ENCODE measurements around the gene AKAP13. TPM values are rescaled to one million over a fixed set of nuclear protein-coding genes. Genes with fewer than 3 reads are reported as not detected.
A peak's percentile ranks its signal among the peaks of the same experiment; 100 is the strongest.

The AKAP13 gene
- polyA plus RNA-seq, 3 donors = 47.9 to 99.7 (median 92.6) TPM

GRCh38 chr15:85633859-85634258 lies 253.5 kb downstream of the AKAP13 start:
- Histone ChIP-seq H2AFZ (ENCODE audit: insufficient read depth, low read depth, low read length, poor library complexity, severe bottlenecking) (no peak overlapping the region), H3K36me3 (replicated peaks in 1 of 2; ENCODE audit: control insufficient read depth in 1 of 2, insufficient read depth in 2 of 2, low read length in 2 of 2) (peaks cover 36 to 59% of the 10 kb centered on the region in 2 donors), H3K9me3 (replicated peaks in 1 of 2; ENCODE audit: control insufficient read depth in 1 of 2, insufficient read depth in 1 of 2, low read length in 2 of 2) (no peaks in the 10 kb centered on the region), H3K9ac (ENCODE audit: insufficient read depth, low read length, poor library complexity, severe bottlenecking) (no peak overlapping the region), H4K20me1 (ENCODE audit: insufficient read depth, low read length) (peaks cover 100% of the 10 kb centered on the region), H3K27ac (ENCODE audit: low read depth in 1 of 2, low read length in 2 of 2) (peak overlapping the region in 1 of 2 donors; percentile 17), H3K4me2 (replicated peaks; ENCODE audit: extremely low read depth, low read length, poor library complexity, severe bottlenecking) (no peak overlapping the region), H3K4me3 (replicated peaks in 1 of 3; ENCODE audit: low read depth in 2 of 3, low read length in 3 of 3) (no peak overlapping the region), H3K27me3 (ENCODE audit: control insufficient read depth in 2 of 2, insufficient read depth in 2 of 2, low read length in 2 of 2) (no peaks in the 10 kb centered on the region), H3K4me1 (ENCODE audit: control insufficient read depth in 1 of 2, insufficient read depth in 2 of 2, low read length in 2 of 2) (peaks cover 19 to 35% of the 10 kb centered on the region in 2 donors), H3K79me2 (ENCODE audit: insufficient read depth, low read length) (peaks cover 100% of the 10 kb centered on the region)
- TF ChIP-seq, protein P1, sequence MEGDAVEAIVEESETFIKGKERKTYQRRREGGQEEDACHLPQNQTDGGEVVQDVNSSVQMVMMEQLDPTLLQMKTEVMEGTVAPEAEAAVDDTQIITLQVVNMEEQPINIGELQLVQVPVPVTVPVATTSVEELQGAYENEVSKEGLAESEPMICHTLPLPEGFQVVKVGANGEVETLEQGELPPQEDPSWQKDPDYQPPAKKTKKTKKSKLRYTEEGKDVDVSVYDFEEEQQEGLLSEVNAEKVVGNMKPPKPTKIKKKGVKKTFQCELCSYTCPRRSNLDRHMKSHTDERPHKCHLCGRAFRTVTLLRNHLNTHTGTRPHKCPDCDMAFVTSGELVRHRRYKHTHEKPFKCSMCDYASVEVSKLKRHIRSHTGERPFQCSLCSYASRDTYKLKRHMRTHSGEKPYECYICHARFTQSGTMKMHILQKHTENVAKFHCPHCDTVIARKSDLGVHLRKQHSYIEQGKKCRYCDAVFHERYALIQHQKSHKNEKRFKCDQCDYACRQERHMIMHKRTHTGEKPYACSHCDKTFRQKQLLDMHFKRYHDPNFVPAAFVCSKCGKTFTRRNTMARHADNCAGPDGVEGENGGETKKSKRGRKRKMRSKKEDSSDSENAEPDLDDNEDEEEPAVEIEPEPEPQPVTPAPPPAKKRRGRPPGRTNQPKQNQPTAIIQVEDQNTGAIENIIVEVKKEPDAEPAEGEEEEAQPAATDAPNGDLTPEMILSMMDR (IDR thresholded peaks at IDR 0.05) = no peak
- Mint-ChIP-seq H3K4me1 (peaks cover 35% of the 10 kb centered on the region), H3K27me3 (ENCODE audit: low read depth in 3 of 3) (no peaks in the 10 kb centered on the region), H3K27ac (peak overlapping the region in 6 of 7 donors; percentile 43 to 85 (median 56)), H3K9me3 (peaks cover 0 to 1% (median 0%) of the 10 kb centered on the region in 7 donors), H3K4me3 (no peak overlapping the region), H3K36me3 (peaks cover 47 to 70% of the 10 kb centered on the region in 2 donors)
- DNase-seq = no peak
- intact Hi-C loops (cut with micrococcal nuclease) = no loop called here

GRCh38 chr15:85636351-85636750 lies 255.9 kb downstream of the AKAP13 start:
- Histone ChIP-seq H3K9me3 (replicated peaks in 1 of 2; ENCODE audit: control insufficient read depth in 1 of 2, insufficient read depth in 1 of 2, low read length in 2 of 2) (no peaks in the 10 kb centered on the region), H4K20me1 (ENCODE audit: insufficient read depth, low read length) (peaks cover 99% of the 10 kb centered on the region), H3K4me2 (replicated peaks; ENCODE audit: extremely low read depth, low read length, poor library complexity, severe bottlenecking) (no peak overlapping the region), H3K4me1 (ENCODE audit: control insufficient read depth in 1 of 2, insufficient read depth in 2 of 2, low read length in 2 of 2) (peaks cover under 1 to 11% of the 10 kb centered on the region in 2 donors), H3K27me3 (ENCODE audit: control insufficient read depth in 2 of 2, insufficient read depth in 2 of 2, low read length in 2 of 2) (no peaks in the 10 kb centered on the region), H3K27ac (ENCODE audit: low read depth in 1 of 2, low read length in 2 of 2) (no peak overlapping the region), H3K79me2 (ENCODE audit: insufficient read depth, low read length) (peaks cover 98% of the 10 kb centered on the region), H3K9ac (ENCODE audit: insufficient read depth, low read length, poor library complexity, severe bottlenecking) (no peak overlapping the region), H3K36me3 (replicated peaks in 1 of 2; ENCODE audit: control insufficient read depth in 1 of 2, insufficient read depth in 2 of 2, low read length in 2 of 2) (peaks cover 59 to 76% of the 10 kb centered on the region in 2 donors), H2AFZ (ENCODE audit: insufficient read depth, low read depth, low read length, poor library complexity, severe bottlenecking) (no peak overlapping the region), H3K4me3 (replicated peaks in 1 of 3; ENCODE audit: low read depth in 2 of 3, low read length in 3 of 3) (no peak overlapping the region)
- peaks cover 12% of the 10 kb centered on the region for H3K4me1 Mint-ChIP-seq
- H3K36me3 Mint-ChIP-seq = peaks cover 54 to 71% of the 10 kb centered on the region in 2 donors
- TF ChIP-seq, protein P1 (IDR thresholded peaks at IDR 0.05) = no peak
- no peaks in the 10 kb centered on the region for H3K27me3 Mint-ChIP-seq (ENCODE audit: low read depth in 3 of 3)
- intact Hi-C loops (cut with micrococcal nuclease) = no loop called here
- no CpG with 5 or more reads among the region's 4 CpGs for WGBS (ENCODE audit: insufficient coverage)
- DNase-seq = no peak
- H3K9me3 Mint-ChIP-seq = no peaks in the 10 kb centered on the region
- H3K27ac Mint-ChIP-seq = peak overlapping the region; percentile 6 to 78 (median 41)
- H3K4me3 Mint-ChIP-seq = no peak overlapping the region
